Hematopoietic multipotent progenitor cell (in vitro differentiated cells): ENCODE data around the gene ASB7. TPM values are rescaled to one million over a fixed set of nuclear protein-coding genes. Genes with fewer than 3 reads are reported as not detected.
A peak's percentile ranks its signal among the peaks of the same experiment; 100 is the strongest.
"Not testable (repeated sequence)": the region's sequence is repeated elsewhere in the genome, so short reads cannot be mapped to it uniquely, and the experiment has no call there.

Experiments used
- DNase-seq, 3 donors: peaks; one replicate each; pipeline ENCODE4 v3.0.0-alpha.2; 2011 to 2015; ENCODE audit warnings: low read depth in 2 of 3, low spot score in 2 of 3
- total RNA-seq: library from RNA; depleted of rRNA; stranded (reverse); fragments of >200 nt; gene quantifications from one replicate; pipeline ENCODE4 v1.2.3, GENCODE V29; 2012

The ASB7 gene
- 14.8 TPM for total RNA-seq

- DNase-seq, result peak; percentile 99 to 100 (median 100)
Observed at GRCh38 chr15:100602064-100602822, at the start of gene ASB7, which contains the start of gene LINS1. Gene ASB7, plus strand, starts transcription at chr15:100602589. Its CDS starts 9,628 bp downstream, at chr15:100612217. Gene LINS1, minus strand, starts transcription at chr15:100602184. Its CDS starts 21,342 bp downstream, at chr15:100580842.

DNA sequence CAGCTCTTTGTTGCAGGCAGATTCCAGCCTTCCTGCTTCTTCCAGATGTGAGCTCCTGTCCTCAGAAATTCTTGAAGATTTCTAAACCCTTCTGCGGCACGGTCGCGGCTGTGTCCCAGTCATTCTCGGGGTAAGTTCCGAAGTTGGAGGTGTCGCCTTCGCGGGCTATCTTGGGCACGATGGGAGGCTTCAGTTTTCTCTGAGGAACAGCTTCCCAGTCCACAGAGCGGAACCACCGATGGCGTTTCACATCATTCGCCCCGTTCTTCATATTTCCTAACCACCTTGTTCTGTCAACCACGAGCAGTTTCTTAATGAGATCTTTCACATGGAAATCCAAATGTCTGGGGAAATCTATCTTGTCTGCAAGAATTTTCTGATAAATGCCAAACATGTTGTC is 48.9 kb upstream of the ASB7 start:
- DNase-seq, result no peak

DNA sequence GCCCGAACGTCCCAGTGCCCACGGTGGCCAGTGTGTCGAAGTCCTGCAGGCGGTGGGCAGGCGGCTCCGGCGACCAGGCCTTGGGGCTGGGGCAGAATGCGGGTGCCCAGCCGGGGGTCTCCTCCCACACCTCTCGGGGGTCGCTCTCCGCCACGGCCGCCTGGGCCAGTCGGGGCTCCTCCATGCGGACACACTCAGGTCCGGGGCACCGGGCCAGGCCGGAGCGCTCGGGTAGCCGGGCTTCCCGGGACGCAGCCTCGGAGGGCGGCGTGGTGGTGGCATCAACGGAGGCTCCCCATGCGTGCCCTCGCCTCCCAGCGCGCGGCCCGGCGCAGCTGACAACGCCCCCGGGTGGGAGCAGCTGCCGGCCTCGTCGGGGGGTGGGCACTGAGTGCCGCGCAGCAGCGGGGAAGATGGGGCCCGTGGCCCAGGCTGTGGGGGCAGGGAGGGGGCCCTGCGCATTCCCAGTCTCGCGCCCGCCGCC is 43.6 kb upstream of the ASB7 start:
- DNase-seq, result no peak

DNA sequence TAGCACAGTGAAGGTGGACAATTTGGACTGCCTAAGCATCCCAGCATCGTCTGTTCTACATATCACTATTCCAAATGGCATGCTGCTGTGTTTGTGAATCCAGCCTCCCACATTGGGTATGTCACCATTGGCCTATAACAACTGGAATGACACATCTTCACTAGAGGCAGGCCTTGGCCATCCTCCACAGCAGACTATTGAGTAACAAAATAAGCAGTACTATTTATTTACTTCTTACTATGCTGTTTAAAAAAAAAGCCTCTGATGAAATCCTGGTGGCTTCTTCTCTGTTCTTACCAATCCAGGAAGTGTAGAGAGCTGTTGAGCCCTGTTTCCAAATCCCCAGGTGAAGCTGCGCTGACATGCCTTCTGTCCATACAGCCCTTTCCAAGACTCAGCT is 43.1 kb upstream of the ASB7 start:
- DNase-seq, result no peak

DNA sequence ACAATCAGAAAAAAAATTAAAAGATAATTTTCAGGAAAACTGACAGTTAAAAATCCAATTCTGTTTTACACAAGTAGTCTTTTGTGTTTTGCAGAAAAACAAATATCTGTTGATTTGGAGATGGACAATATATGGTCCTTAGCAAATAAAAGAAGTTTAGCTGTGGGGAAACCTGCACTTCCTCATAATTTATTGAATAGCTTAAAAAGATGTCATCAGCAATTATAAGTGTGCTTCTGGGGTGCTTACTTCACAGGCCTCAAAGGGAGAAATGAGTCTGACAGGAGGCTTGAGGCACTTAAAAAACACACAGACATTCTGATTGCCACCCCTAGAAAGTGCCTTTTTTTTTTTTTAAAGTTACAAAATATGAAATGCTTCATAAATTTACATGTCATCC is 42.1 kb upstream of the ASB7 start:
- no peak for DNase-seq

DNA sequence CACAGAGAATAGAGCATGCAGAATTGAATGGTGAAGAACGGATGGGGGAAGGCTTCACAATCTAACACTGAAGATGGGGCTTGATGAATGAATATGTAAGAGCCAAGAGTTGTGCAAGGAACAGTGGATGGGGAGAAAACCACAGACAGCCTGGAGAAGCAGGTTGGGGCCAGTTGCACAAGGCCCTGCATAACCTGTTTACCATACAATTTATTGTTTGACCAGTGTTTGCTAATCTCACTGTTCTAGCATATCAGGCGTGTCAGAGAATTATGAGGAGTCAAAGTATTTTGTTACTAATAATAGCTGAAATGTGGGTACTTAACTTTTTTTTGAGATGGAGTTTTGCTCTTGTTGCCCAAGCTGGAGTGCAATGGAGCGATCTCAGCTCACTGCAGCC is 36.8 kb upstream of the ASB7 start:
- no peak for DNase-seq

DNA sequence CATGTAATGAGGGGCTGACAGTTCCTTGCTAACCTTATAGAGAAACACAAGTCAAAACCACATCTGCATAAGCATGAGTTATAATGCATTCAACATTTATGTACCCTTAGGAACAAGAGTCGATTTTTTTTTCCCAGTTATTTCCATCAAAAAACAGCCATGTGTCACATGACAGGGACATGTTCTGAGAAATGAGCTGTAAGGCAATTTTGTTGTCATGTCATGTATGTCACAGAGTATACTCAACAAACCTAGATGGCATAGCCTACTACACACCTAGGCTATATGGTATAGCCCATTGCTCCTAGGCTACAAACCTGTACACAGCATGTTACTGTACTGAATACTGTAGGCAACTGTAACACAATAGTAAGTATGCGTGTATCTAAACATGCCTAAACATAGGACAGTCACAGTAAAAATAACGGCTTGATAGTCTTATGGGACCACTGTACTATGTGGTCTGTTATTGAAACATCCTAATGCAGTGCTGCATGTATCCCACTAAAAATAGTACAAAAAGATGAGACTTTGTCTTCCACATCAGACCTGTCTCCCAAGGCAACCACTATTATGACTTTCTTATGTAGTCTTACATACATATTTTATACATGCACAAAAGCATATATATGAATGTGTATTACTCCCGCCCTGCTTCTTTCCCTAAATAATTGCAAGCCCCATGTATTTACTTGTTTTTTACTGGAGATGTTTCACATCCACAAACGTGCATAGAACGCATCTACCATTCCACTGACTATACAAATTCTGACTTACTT is 35.4 kb upstream of the ASB7 start:
- DNase-seq, result no peak

DNA sequence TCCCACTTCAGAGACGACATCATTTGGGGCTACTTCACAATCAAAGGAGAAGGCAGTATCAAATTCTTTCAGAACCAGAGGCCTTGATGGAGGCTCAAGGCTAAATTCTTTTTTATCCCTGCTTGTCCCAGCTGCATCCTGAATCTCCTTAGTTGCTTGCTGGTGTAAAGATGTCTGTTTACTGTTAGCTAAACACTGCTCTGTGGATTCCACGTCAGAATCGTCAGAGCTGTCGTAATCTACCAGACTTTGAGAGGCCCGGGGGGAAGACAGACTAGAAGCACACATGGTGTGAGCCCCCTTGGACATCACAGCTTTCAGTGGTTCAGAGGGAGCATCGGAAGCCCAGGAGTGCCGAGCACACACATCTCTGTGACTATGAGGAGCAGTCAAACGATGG is 33.0 kb upstream of the ASB7 start:
- no peak for DNase-seq

GRCh38 chr15:100570275-100570674 is 32.1 kb upstream of the ASB7 start:
- no peak for DNase-seq

GRCh38 chr15:100570735-100571313 is 31.6 kb upstream of the ASB7 start:
- no peak for DNase-seq

DNA sequence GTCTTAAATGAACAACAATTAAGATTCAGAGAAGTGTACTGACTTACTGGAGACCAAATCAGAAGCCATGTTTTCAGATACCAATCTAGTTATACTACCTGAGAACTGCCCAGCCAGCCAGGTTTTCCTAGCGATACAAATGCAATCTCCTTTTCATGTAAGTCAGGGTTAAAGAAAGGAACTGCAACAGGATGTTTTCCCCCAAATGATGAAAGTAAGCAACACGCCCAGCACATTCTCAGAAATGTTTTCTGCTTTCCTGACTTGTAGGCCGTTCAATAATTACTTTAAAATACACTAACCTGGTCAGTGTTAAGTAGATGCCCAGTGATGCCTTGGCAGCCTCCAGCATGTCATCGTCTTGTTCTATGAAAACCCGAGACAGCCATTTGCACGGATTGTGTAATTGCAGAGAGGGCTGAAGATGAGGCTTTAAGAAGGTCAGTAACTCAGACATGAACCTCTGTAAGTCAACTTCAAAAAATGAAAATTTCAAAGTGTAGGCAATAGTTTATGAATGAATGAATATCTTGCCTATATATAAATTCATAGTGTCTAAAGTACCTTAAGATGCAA is 30.7 kb upstream of the ASB7 start:
- DNase-seq, result no peak

- peak in 2 of 3 donors; percentile 10 to 55 for DNase-seq
Observed at GRCh38 chr15:100572362-100572983, 29.9 kb upstream of the ASB7 start.

DNA sequence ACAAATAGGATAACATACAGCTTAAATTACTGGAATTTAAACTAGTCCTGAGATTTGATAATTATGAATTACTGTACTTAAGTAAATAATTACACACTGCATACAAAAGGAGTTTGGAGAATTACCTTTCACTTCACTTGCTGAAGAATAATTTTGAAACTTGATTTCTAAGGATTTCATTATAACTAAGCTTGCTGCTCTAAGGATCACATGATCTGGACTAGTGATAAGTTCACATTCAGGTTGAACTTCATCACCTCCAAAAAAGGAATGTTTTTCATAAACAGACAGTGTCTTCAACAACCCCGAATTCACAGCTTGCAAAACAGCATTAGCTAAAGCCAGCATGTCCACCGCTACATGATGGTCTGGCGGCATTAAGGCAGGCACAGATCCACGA is 28.9 kb upstream of the ASB7 start:
- no peak for DNase-seq

DNA sequence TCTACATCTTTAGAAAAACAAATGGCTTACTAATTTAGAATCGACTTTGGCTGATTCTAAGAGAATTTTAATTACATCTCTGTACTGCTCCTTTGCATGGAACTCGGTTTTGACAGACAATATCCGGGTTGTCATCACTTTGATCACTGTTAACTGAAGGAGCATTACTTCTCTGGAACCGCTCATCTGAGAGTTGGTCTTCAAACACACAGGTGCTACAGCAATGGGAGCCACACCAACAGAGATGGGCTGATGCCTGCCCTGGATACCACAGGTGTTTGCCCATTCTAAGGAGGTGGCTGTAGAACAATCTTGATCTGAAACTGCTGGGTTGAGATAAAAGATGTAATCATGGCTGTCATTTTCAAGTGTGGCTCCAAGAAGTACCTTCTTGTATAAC is 22.0 kb upstream of the ASB7 start:
- no peak for DNase-seq

DNA sequence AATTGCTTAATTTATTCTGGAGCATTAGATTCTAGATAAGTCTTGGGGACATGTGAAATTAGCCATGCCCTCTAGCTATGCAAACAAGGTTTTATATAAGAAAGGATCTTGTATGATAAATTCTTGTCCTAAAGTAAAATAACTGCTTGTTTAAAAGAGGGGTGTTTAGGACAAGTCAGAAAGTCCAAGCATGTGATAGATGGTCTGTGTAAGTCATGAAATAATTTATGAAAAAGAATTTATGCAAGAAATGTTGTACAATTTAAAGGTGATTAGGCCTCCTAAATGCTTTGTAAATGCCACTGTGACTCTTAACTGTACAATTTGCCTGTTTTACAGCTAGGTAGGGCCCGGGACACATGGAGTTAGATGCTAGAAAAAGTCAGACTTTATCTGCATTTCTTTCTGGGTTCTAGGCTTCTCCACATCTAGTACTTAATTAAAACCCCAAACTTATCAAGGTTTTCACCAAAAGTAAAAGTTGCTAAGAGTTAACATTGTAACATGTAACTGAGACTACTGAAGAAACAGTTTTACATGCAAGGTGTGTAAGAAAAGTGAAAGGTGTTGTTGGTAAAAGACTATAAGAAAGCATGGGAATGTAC is 13.6 kb upstream of the ASB7 start:
- DNase-seq, result peak in 1 of 3 donors; percentile 11

DNA sequence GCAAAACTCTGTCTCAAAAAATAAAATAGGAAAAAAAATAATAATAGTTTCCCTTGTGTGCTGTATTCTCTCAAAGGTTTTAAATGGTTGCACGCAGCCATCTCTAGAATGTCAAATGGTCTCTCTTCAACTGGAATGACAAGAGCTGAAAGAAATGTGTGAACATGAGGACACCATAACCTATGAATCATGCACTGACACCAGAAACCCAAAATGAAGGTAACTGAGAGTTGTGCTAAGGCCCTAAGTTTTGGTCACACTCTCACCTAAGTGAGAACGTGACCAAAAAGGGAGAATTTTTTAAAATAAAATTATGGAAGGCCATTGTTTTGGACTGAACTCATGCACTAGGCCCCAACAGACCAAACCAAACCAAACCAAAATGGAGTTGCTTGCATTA is 11.2 kb upstream of the ASB7 start:
- not testable (repeated sequence) for DNase-seq

- DNase-seq, result no peak
Observed at GRCh38 chr15:100591835-100592234, 10.6 kb upstream of the ASB7 start.

DNA sequence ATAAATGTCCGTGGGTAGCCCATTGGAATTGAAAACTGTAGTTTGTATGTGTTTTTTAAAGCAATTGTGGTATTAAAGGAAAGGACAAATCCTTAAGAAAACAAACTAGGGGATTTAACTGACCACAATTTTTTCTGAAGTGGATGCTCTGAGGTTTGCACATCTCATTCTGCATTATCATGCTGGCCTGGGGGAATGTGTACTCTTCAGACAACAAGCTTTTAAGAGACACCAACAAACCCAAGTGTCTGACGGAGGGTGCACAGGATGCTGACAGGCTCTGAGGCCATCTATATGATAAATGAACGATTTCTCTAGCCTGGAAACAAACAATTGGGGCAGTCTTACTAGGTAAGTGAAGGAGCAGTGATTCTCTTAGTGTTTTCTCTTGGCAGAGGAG is 9.5 kb upstream of the ASB7 start:
- DNase-seq, result no peak

DNA sequence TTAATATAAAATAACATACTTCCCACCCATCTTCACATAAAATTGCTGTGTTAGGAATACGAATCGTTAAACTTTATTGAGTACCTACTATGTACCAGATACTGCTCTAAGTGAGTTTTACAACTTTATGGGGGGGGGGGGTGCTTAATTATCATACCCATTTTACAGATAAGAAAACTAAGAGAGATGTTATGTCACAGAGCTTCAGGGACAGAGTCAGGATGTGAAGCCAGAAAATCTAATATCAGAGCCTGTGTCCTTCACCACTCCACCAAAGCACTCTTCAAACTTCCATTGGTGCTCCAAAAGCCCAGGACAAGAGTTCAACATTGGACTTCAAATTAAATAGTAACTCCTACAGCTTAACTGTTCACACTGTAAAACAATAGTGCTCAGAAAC is 9.0 kb upstream of the ASB7 start:
- DNase-seq, result no peak

- no peak for DNase-seq
Observed at GRCh38 chr15:100595964-100596363, 6.4 kb upstream of the ASB7 start.
